ENCODE measurements around the gene LAD1. TPM values are rescaled to one million over a fixed set of nuclear protein-coding genes. Genes with fewer than 3 reads are reported as not detected.

LAD1 gene
- total RNA-seq, 1 donor from 2014 or later: not detected

DNA sequence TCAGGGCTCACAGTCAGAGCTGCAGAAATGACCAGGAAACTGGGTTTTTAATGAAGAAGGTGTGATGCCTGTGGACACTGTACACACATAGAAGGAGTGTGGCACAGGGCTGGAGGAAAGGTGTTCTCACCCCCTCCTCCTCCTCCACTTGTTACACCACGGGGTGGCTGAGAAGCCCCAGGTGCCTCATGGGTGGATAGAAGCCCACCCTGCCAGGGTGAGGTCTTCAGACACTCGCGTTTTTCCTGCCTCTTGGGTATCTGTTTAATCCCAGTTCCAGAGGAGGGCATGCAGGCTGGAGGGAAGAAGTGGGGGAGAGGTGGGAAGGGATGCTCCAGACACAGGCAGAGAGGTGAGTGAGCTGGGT, 9.7 kb upstream of the LAD1 start:
- H3K9me3 Mint-ChIP-seq: no peaks in the 10 kb centered on the region
- no peak overlapping the region for H3K27ac Mint-ChIP-seq (ENCODE audit: unreplicated experiment)
- no peak overlapping the region for H3K4me3 Mint-ChIP-seq
- TF ChIP-seq, protein P1, sequence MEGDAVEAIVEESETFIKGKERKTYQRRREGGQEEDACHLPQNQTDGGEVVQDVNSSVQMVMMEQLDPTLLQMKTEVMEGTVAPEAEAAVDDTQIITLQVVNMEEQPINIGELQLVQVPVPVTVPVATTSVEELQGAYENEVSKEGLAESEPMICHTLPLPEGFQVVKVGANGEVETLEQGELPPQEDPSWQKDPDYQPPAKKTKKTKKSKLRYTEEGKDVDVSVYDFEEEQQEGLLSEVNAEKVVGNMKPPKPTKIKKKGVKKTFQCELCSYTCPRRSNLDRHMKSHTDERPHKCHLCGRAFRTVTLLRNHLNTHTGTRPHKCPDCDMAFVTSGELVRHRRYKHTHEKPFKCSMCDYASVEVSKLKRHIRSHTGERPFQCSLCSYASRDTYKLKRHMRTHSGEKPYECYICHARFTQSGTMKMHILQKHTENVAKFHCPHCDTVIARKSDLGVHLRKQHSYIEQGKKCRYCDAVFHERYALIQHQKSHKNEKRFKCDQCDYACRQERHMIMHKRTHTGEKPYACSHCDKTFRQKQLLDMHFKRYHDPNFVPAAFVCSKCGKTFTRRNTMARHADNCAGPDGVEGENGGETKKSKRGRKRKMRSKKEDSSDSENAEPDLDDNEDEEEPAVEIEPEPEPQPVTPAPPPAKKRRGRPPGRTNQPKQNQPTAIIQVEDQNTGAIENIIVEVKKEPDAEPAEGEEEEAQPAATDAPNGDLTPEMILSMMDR (conservative IDR thresholded peaks at IDR 0.05): no peak
- H3K27me3 Mint-ChIP-seq (ENCODE audit: low read depth): peaks cover 6% of the 10 kb centered on the region
- DNase-seq (ENCODE audit: low read depth, low spot score): no peak
- H3K4me1 Mint-ChIP-seq: peaks cover 4% of the 10 kb centered on the region
- no peaks in the 10 kb centered on the region for H3K36me3 Mint-ChIP-seq (ENCODE audit: low read depth)

DNA sequence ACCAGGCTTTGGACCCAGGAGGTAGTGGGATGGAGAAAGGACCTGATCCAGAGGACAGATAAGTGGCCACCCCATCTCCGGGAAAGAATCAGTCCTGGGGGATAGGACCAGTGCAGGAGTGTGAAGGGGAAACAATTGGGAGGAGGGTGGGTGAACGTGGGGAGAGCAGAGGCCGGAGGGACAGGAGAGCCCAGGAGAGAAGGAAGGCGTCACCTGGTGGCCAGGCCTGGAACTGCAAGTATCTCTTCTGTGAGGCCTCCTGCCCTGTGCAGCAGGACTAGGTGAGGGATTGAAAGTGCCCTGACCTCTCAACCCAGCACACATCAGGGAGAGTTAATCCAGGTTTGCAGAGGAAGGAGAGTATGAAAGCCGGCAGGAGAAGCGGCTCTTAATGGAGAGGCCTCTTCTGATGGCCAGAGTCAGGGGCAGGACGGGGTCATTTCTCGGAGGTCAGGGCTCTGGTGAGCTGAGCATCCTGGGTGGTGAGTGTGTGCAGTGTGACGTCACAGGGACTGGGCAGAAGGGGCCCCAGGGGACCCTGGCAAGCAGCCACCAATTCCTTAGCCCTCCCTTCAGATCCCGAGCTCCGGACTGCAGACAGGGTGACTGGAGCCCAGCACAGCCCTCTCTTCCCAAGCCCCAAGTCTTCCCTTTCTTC, 9.2 kb upstream of the LAD1 start:
- DNase-seq (ENCODE audit: low read depth, low spot score): peak; percentile 93
- H3K27ac Mint-ChIP-seq (ENCODE audit: unreplicated experiment): peak overlapping the region; percentile 55
- no peak overlapping the region for H3K4me3 Mint-ChIP-seq

DNA sequence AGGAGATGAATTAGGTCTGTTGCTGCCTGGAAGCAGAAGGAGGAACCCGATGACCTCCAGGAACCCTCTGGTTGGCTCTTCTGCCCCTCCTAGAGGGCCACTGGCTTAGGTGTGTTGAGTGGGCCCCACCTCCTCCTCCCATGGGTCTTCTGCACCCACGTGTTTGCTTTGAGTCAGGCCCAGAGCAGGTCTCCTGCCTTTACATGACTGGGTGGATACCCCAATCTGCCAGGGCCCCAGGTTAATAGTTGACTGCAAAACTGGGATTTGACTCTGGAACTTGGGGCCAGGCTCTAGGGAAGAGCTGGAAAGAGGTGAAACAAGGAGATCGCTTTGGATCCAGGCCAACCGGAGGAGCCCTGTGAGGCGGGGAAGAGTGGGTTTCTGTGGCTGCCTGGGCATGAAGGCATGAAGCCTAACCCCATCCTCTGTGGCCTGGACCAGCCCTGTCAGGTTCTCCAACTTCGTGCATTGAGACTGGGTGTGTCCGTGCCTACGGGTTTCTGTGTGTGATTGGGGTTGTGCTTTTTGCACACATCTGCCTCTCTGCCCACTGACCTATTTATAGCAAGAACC, 7.8 kb upstream of the LAD1 start:
- TF ChIP-seq, protein P1 (conservative IDR thresholded peaks at IDR 0.05): no peak
- no peaks in the 10 kb centered on the region for H3K36me3 Mint-ChIP-seq (ENCODE audit: low read depth)
- H3K9me3 Mint-ChIP-seq: no peaks in the 10 kb centered on the region
- H3K4me1 Mint-ChIP-seq: peaks cover 4% of the 10 kb centered on the region
- no peak overlapping the region for H3K4me3 Mint-ChIP-seq
- no peak for DNase-seq (ENCODE audit: low read depth, low spot score)
- peaks cover 6% of the 10 kb centered on the region for H3K27me3 Mint-ChIP-seq (ENCODE audit: low read depth)
- H3K27ac Mint-ChIP-seq (ENCODE audit: unreplicated experiment): no peak overlapping the region

More for the DNA sequence above, 9.2 kb upstream of the LAD1 start:
- TF ChIP-seq, protein P1 (conservative IDR thresholded peaks at IDR 0.05): peak; percentile 91
- Mint-ChIP-seq H3K36me3 (ENCODE audit: low read depth) (no peaks in the 10 kb centered on the region), H3K9me3 (no peaks in the 10 kb centered on the region), H3K27me3 (ENCODE audit: low read depth) (peaks cover 6% of the 10 kb centered on the region), H3K4me1 (peaks cover 4% of the 10 kb centered on the region)

DNA sequence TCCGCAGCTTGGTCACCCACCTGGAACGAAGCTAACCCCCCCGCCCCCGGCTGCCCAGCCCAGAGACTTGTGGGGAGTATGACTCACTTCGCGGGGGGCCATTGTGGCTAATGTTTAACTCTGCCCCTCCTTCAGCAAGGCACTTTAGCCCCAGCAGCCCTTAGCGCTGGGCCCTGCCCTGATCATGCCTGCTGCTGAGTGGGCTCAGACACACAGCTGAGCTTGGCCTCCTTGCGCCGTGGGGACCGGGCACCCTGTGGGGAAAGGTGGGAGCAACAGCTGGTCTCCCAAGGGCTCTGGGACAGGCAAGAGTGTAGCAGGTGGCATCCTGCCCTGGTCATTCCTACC, 6.3 kb upstream of the LAD1 start:
- H3K4me3 Mint-ChIP-seq: no peak overlapping the region
- no peaks in the 10 kb centered on the region for H3K36me3 Mint-ChIP-seq (ENCODE audit: low read depth)
- peaks cover 6% of the 10 kb centered on the region for H3K27me3 Mint-ChIP-seq (ENCODE audit: low read depth)
- H3K27ac Mint-ChIP-seq (ENCODE audit: unreplicated experiment): no peak overlapping the region
- H3K4me1 Mint-ChIP-seq: peaks cover 4% of the 10 kb centered on the region
- H3K9me3 Mint-ChIP-seq: no peaks in the 10 kb centered on the region
- no peak for DNase-seq (ENCODE audit: low read depth, low spot score)
- TF ChIP-seq, protein P1 (conservative IDR thresholded peaks at IDR 0.05): no peak

DNA sequence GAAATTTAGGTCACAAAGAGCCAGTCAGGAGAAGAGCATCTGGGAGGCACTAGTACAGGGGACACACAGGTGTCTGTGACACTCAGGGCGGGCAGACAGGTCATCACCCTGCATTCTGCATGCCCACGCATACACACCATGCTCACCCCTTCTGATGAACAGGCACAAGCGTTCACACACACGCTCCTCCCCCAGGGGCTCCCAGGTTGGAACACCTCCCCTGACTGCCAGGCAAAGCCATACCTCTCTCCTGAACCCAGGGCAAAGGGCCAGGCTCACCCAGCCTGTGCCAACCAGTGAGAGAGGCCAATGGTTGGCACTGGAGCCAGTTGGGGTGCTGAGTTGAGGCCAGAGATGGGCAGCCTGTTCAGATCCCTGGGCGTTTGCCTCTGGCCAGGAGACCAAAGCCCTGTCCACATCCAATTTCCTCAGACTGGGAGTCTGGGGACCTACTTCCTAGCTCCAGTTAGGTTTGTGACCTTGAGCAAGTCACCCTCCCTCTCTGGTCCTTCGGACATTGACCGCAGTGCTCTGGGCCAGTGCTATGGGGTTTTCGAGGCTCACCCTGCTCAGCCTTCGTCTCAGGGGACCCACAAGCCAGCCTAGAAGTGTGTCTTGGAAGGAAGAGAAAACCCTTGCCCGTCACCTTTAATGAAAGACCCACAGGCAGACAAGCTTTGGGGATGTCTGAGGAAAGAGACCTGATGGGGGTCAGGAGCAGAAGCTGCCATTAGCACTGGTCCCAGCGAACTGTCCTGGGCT, 5.8 kb upstream of the LAD1 start:
- TF ChIP-seq, protein P1 (conservative IDR thresholded peaks at IDR 0.05): no peak
- Mint-ChIP-seq H3K9me3 (no peaks in the 10 kb centered on the region), H3K4me3 (no peak overlapping the region), H3K27ac (ENCODE audit: unreplicated experiment) (no peak overlapping the region), H3K4me1 (peaks cover 4% of the 10 kb centered on the region), H3K36me3 (ENCODE audit: low read depth) (no peaks in the 10 kb centered on the region), H3K27me3 (ENCODE audit: low read depth) (peaks cover 6% of the 10 kb centered on the region)
- no peak for DNase-seq (ENCODE audit: low read depth, low spot score)
